Stimulated activated CD8-positive, alpha-beta memory T cell treated with anti-CD3 and anti-CD28 coated beads, Interleukin-12 subunit alpha, Interleukin-12 subunit beta, amount 100 ng/mL, for 24 hours (primary cell): ENCODE data around the gene GTF3C6.
"Not testable (repeated sequence)": the region's sequence is repeated elsewhere in the genome, so short reads cannot be mapped to it uniquely, and the experiment has no call there.

Source experiments
- DNase-seq: peaks from one replicate; pipeline ENCODE4 v3.0.0-alpha.2; 2020; ENCODE audit errors: extremely low read depth

Gene GTF3C6, protein sequence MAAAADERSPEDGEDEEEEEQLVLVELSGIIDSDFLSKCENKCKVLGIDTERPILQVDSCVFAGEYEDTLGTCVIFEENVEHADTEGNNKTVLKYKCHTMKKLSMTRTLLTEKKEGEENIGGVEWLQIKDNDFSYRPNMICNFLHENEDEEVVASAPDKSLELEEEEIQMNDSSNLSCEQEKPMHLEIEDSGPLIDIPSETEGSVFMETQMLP

GRCh38 chr6:110958329-110959192, at the start of gene GTF3C6:
Gene GTF3C6, plus strand, starts transcription at chr6:110958706. Its CDS starts 64 bp downstream, at chr6:110958770.
- peak; percentile 85 for DNase-seq

DNA sequence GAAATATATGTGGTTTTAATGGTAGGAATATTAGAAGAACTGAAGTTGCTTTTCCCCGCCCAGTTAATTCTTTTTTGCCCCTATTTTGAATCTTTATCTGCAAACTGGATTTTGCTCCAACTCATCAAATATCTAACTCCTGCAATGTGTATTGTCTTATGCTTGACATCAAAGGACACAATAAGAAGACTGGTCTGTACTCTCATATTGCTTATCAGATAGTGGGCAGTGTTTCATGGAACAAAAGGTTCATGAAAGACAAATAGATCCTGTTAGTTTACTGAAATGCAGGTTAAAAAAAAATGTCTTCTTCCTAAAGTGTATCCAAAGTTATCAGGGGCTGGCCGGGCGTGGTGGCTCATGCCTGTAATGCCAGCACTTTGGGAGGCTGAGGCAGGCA, 27.7 kb upstream of the GTF3C6 start:
- DNase-seq, result no peak

DNA sequence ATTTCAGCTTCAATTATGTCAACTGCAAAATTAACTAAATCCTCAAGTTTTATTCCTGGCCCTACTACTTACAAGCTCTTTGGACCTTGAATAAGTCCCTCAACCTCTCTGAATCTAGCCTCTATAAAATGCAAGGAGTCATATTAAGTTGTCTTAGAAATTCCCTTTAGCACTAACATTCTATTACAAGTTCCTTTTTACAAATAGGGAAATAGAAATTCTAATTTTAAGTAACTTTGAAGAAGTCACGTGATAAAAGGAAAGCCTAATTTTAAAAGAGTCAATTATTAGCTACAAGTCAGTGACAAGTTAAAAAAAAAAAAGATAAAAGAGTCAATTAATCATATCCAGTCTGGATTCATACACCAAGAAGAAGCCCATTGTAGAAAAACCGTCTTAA, 24.6 kb upstream of the GTF3C6 start:
- no peak for DNase-seq

- DNase-seq, result no peak
Observed at GRCh38 chr6:110934381-110934898, 24.1 kb upstream of the GTF3C6 start.

- no peak for DNase-seq
Observed at GRCh38 chr6:110935171-110935570, 23.3 kb upstream of the GTF3C6 start.

GRCh38 chr6:110938171-110938570, 20.3 kb upstream of the GTF3C6 start:
- DNase-seq, result no peak

- no peak for DNase-seq
Observed at GRCh38 chr6:110939429-110940200, 18.9 kb upstream of the GTF3C6 start.

GRCh38 chr6:110944681-110945151, 13.8 kb upstream of the GTF3C6 start:
- DNase-seq, result no peak

DNA sequence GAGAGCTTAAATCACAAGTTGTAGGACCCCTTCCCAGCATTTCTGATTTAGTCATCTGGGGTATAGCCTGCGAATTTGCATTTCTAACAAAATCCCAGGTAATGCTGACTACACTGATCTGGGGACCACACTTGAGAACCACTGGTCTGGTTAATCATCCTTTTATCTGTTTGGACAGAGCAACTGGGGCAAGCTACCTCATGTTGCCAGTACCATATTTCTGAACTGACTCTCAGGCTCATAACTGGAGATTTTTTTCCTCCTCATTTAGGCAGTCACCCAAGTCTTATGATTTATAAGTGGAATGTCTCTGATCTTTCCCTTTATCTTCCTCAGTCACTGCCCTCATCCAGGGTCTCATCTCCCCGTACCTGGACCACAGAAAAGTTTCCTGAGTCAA, 12.0 kb upstream of the GTF3C6 start:
- DNase-seq, result no peak

DNA sequence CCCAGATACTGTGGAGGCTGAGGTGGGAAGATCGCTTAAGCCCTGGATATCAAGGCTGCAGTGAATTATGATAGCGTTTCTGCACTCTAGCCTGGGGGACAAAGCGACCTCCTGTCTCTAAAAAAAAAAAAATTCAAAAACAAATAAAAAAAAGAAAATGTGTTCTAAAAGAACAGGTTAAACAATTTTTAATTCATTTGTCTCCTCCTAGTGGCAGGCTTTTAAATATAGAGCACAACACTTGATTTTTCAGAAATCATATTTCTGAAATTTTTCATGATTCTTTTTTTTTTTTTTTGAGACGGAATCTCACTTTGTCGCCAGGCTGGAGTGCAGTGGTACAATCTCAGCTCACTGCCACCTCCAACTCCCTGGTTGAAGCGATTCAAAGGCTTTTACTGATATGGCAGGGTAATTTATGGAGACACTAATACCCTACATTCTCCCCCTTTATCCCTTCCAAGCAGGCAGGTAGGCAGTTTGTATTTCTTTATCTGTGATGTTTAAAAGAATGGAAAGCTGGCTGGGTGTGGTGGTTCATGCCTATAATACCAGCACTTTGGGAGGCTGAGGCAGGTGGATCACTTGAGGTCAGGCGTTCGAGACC, 8.7 kb upstream of the GTF3C6 start:
- DNase-seq, result no peak

GRCh38 chr6:110950440-110950839, 8.1 kb upstream of the GTF3C6 start:
- DNase-seq, result no peak

- no peak for DNase-seq
Observed at GRCh38 chr6:110951008-110951407, 7.5 kb upstream of the GTF3C6 start.

DNA sequence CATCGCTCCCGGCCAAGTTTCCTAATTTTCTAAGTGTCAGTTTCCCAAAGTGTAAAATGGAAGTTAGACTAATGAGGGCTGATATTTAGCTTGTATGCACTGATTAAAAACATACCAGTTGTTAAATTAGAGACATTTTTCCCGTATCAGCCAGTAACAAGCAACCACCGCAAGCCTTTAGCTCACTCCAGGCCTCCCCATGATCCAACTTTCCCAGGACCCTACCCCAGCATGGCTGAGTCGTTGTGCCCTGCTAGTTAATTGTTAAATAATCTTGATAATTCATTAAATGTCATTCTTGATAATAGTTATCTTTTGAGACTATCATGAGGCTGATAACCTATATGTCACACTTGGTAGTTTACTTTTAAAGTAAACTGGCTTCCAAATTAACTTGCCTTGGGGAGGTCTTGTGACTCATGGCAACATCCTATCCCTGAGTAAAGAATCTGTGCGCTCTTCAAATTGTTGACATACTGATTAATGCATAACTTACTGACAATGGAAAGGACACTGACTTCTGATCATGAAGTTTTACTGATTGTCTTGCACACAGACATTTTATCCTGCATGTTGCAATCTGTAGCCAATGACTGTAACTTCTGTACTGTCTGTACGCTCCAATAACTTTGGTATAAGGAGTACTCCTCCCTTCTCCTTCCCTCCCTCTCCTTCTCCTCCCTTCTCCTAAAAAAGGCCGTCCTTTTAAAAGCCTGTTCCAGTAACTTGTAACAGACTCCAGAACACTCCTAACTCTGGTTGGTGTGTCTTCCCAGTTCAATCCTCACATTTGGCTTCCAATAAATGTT, 6.3 kb upstream of the GTF3C6 start:
- DNase-seq, result no peak

DNA sequence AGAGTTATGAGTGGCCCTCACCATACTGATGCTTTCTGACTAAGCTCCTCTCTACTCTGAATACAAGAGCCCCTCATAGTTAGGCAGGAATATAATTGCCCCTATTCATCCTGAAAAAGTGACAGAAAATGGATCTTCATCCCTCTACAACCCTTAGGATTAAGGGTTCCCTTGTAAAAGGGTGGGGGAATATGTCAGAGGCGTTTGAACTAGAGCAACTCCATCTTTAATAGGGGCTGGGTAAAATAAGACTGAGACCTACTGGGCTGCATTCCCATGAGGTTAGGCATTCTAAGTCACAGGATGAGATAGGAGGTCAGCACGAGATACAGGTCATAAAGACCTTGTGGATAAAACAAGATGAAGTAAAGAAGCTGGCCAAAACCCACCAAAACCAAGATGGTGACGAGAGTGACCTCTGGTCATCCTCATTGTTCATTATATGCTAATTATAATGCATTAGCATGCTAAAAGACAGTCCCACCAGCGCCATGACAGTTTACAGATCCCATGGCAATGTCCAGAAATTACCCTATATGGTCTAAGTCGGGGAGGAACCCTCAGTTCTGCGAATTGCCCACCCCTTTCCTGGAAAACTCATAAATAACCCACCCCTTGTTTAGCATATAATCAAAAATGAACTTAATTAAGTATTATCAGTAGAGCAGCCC, 4.7 kb upstream of the GTF3C6 start:
- no peak for DNase-seq

GRCh38 chr6:110960014-110960390, 1.5 kb downstream of the GTF3C6 start:
- no peak for DNase-seq

GRCh38 chr6:110962636-110963035, 4.1 kb downstream of the GTF3C6 start:
- DNase-seq, result not testable (repeated sequence)

DNA sequence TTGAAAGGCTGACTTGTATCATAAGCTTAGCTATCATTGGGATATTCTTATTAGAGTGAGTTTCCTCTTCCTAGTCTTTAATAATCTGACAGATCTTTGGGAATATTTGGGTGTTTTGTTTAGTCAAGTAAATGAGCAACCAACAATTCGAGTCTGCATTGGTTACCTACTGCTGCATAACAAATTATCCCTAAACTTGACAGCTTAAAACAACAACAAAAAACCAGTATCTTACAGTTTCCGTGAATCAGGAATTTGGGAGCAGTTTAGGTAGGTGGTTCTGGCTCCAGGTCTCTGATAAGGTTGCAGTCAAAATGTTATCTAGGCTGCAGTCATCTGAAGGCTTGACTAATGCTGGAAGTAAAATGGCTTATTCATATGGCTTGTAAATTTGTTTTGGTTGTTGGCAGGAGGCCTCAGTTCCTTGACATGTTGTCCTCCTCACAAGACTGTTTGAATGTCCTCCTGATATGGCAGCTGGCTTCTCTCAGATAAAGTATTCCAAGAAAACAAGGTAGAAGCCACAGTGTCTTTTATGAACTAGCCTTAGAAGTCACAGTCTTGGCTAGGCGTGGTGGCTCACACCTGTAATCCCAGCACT, 7.2 kb downstream of the GTF3C6 start:
- DNase-seq, result no peak

- not testable (repeated sequence) for DNase-seq
Observed at GRCh38 chr6:110968661-110969060, 10.2 kb downstream of the GTF3C6 start.

GRCh38 chr6:110971468-110971867, 13.0 kb downstream of the GTF3C6 start:
- no peak for DNase-seq

DNA sequence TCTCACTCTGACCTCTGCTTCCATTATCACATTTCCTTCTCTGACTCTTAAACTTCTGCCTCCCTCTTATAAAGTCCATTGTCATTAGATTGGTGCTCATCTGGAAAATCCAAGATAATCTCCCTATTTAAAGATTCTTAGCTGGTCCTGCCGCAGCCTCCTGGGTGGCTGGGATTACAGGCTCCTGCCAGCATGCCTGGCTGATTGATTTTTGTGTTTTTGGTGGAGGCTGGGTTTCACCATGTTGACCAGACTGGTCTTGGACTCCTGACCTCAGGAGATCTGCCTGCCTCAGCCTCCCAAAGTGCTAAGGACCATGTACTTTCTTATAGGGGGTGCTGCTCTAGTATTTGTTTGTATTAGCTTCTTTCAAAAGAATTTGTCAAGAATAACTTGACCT, 18.1 kb downstream of the GTF3C6 start:
- DNase-seq, result no peak
